ENCODE measurements around the gene AUNIP. TPM values are rescaled to one million over a fixed set of nuclear protein-coding genes. Genes with fewer than 3 reads are reported as not detected.

AUNIP gene
- total RNA-seq, 4 donors from 2014 or later = 1.3 to 5.4 (median 2.5) TPM

GRCh38 chr1:25785333-25786067 lies 73.8 kb downstream of the AUNIP start:
- no peaks in the 10 kb centered on the region for H3K27me3 ChIP-seq
- H3K4me3 ChIP-seq = no peak overlapping the region
- peaks cover 0 to 34% (median 16%) of the 10 kb centered on the region in 3 donors for H3K4me1 ChIP-seq
- H3K36me3 ChIP-seq = peaks cover 0 to 10% (median 0%) of the 10 kb centered on the region in 3 donors
- no peaks in the 10 kb centered on the region for H3K9me3 ChIP-seq
- TF ChIP-seq CTCF (IDR thresholded peaks at IDR 0.05) (no peak), POLR2A (IDR thresholded peaks at IDR 0.05) (no peak)
- peak overlapping the region in 1 of 4 donors; percentile 17 for H3K27ac ChIP-seq
- intact Hi-C loops (cut with DNase I) = no loop called here
- 60 to 78% methylated on average over 7 of the region's 10 CpGs for WGBS, 2 donors
- DNase-seq = no peak

DNA sequence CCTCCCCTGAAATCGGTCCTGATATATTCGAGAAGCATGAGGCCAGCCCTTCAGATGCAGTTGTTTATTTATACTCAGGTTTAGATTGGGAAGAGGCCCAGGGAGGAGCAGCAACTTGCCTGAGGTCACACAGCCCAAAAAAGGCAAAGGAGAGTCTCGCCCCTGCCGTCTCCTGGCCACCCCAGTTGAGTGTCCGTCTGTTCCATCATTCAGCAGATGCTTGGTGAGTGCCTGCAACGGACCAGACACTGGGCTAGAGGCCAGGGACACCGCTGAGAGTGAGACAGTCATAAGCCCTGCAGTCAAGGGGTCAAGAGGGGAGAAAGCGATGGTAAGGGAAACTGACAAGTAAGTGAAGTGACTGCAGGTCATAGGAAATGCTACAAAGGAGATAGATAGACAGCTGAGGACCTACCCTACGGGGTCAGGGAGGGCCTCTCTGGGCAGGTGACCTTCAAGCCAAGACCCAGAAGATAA lies 74.6 kb downstream of the AUNIP start:
- no peak for DNase-seq
- TF ChIP-seq POLR2A (IDR thresholded peaks at IDR 0.05) = no peak
- no peak for TF ChIP-seq CTCF (IDR thresholded peaks at IDR 0.05)
- intact Hi-C loops (cut with DNase I) = no loop called here
- Histone ChIP-seq H3K36me3 (peaks cover 0 to 10% (median 0%) of the 10 kb centered on the region in 3 donors), H3K4me3 (no peak overlapping the region), H3K9me3 (no peaks in the 10 kb centered on the region), H3K27me3 (no peaks in the 10 kb centered on the region), H3K4me1 (peaks cover 2 to 38% (median 16%) of the 10 kb centered on the region in 3 donors), H3K27ac (no peak overlapping the region)
- 57 to 79% methylated on average over 6 to 8 of the region's 9 CpGs for WGBS, 2 donors

Small RNA genes within 50 kb of the gene (small RNA-seq; reads per million reads assigned to genes)
- 0 reads per million in 4 donors for gene AL033528.1
- gene RF00019 = 0 reads per million in 4 donors
- gene SNRPFP2 = 0 reads per million in 4 donors

Other genes with a start within 250 kb of the AUNIP start
- gene MAN1C1, start 242.7 kb downstream of the AUNIP start, total RNA-seq = 1 to 10 TPM in 3 of 4 donors, under 1 TPM in 1; 0.91 to 7.4 (median 3.8) TPM
- gene SELENON, start 59.3 kb downstream of the AUNIP start, total RNA-seq = 10 to 100 TPM; 19.7 to 34.5 (median 24.5) TPM
- gene MTFR1L, start 39.5 kb downstream of the AUNIP start, total RNA-seq = 10 to 100 TPM; 24.4 to 53.8 (median 28.3) TPM
- gene PAQR7, start 16.3 kb upstream of the AUNIP start, total RNA-seq = 10 to 100 TPM in 3 of 4 donors, 1 to 10 TPM in 1; 6.6 to 18.3 (median 12.1) TPM
- 10 to 100 TPM; 29.6 to 65.5 (median 42.7) TPM for gene STMN1, start 47.0 kb upstream of the AUNIP start, total RNA-seq
- 10 to 100 TPM in 3 of 4 donors, 1 to 10 TPM in 1; 8.3 to 17.2 (median 11.7) TPM for gene PAFAH2, start 138.6 kb upstream of the AUNIP start, total RNA-seq
- gene EXTL1, start 162.3 kb upstream of the AUNIP start, total RNA-seq = not detected
- not detected for gene SLC30A2, start 186.7 kb upstream of the AUNIP start, total RNA-seq
- gene TRIM63, start 208.2 kb upstream of the AUNIP start, total RNA-seq = 1 to 10 TPM in 1 of 4 donors, under 1 TPM in 1, not detected in 2; 0.23 to 1.7 TPM